Activated gamma-delta T cell treated with anti-CD3 and anti-CD28 coated beads, Interleukin-2, amount 50 U/mL, for 16 hours (primary cell): ENCODE measurements around the gene ABHD15.

Experiments
- DNase-seq: peaks from one replicate; pipeline ENCODE4 v3.0.0-alpha.2; 2020; ENCODE audit warnings: low read depth

The ABHD15 gene

GRCh38 chr17:29518359-29518758 lies 48.5 kb downstream of the ABHD15 start:
- no peak for DNase-seq

DNA sequence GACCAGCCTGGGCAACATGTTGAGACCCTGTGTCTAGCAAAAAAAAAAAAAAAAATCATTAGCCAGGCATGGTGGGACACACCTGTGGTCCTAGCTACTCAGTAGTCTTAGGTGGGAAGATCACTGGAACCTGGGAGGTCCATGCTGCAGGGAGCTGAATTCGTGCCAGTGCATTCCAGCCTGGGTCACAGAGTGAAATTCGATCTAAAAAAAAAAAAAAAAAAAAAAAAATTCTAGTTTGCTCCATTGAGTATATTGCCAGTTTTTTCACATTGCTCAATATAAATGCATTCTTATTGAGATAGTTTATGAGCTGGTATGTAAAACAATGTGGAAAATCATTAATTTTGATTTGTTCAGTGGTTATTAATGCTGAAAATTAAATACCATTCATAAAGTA lies 52.0 kb downstream of the ABHD15 start:
- DNase-seq = no peak

DNA sequence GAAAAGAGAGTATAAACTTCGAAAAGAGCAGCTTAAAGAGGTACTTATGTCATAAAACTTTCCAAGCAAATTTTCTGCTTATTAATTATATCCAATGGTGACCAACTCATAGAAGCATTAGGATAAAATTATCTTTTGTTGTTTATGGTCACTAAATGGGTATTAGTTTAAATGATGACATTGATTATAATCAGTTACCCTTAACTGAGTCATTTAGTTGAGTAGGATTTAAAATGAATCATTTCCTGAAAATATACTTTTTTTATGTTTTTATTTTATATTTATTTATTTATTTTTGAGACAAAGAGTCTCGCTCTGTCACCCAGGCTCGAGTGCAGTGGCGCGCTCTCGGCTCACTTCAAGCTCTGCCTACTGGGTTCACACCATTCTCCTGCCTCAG lies 55.9 kb downstream of the ABHD15 start:
- DNase-seq = no peak
